Neuronal stem cell (in vitro differentiated cells): Measurements from ENCODE around the gene SDHB.
A peak's percentile ranks its signal among the peaks of the same experiment; 100 is the strongest.

ENCODE experiments used
- DNase-seq: peaks from one replicate; pipeline ENCODE4 v3.0.0-alpha.2; 2013; ENCODE audit warnings: low spot score
- H2AFZ ChIP-seq: one replicate; pipeline ENCODE4 v1.6.1; 2013; ENCODE audit warnings: mild to moderate bottlenecking, low read length, inconsistent platforms
- H2AK5ac ChIP-seq: 2 replicates; pipeline ENCODE4 v1.6.1; 2013; ENCODE audit warnings: low read depth, mild to moderate bottlenecking, inconsistent platforms, low read length, moderate library complexity, mixed read lengths
- H2BK120ac ChIP-seq: 2 replicates; pipeline ENCODE4 v1.6.1; 2013; ENCODE audit warnings: low read depth, mild to moderate bottlenecking, inconsistent platforms, low read length, moderate library complexity, mixed read lengths
- H2BK12ac ChIP-seq: one replicate; pipeline ENCODE4 v1.6.1; 2013; ENCODE audit warnings: low read length, inconsistent platforms
- H2BK15ac ChIP-seq: 2 replicates; pipeline ENCODE4 v1.6.1; 2013; ENCODE audit warnings: mild to moderate bottlenecking, low read length, inconsistent platforms, mixed read lengths
- H2BK5ac ChIP-seq: one replicate; pipeline ENCODE4 v1.6.1; 2013; ENCODE audit warnings: inconsistent platforms, mild to moderate bottlenecking, low read length, moderate library complexity
- H3K14ac ChIP-seq: one replicate; pipeline ENCODE4 v1.6.1; 2013; ENCODE audit warnings: low read length, inconsistent platforms
- H3K18ac ChIP-seq: 2 replicates; pipeline ENCODE4 v1.6.1; 2013; ENCODE audit warnings: low read length, inconsistent platforms
- H3K23ac ChIP-seq: 2 replicates; pipeline ENCODE4 v1.6.1; 2013; ENCODE audit warnings: low read depth, mild to moderate bottlenecking, mixed read lengths, low read length, inconsistent platforms; ENCODE audit not compliant: poor library complexity
- H3K27ac ChIP-seq: replicated peaks from 3 replicates; pipeline ENCODE4 v1.5.1; 2013; ENCODE audit warnings: low read length, inconsistent platforms
- H3K27me3 ChIP-seq, 3 experiments: 2 replicates each; pipeline ENCODE4 v1.6.1; 2013; ENCODE audit warnings: low read length in 3 of 3, mild to moderate bottlenecking in 2 of 3, inconsistent platforms in 1 of 3, low read depth in 1 of 3, mixed read lengths in 1 of 3, moderate library complexity in 1 of 3; ENCODE audit not compliant: control insufficient read depth in 3 of 3, insufficient read depth in 3 of 3
- H3K36me3 ChIP-seq, 2 donors: replicated peaks in 1 of 2; 2 replicates each; pipeline ENCODE4 v1.6.1; 2013; ENCODE audit warnings: low read length in 2 of 2; ENCODE audit not compliant: control insufficient read depth in 2 of 2, insufficient read depth in 2 of 2
- H3K4ac ChIP-seq: 2 replicates; pipeline ENCODE4 v1.6.1; 2013; ENCODE audit warnings: inconsistent platforms, mild to moderate bottlenecking, low read length, moderate library complexity
- H3K4me1 ChIP-seq, 2 donors: 1 replicate in 1 of 2; 2 replicates in 1 of 2; pipeline ENCODE4 v1.6.1; 2013; ENCODE audit warnings: low read length in 2 of 2, low read depth in 1 of 2; ENCODE audit not compliant: control insufficient read depth in 2 of 2, insufficient read depth in 1 of 2
- H3K4me2 ChIP-seq: one replicate; pipeline ENCODE4 v1.6.1; 2013; ENCODE audit warnings: mild to moderate bottlenecking, low read length, inconsistent platforms; ENCODE audit not compliant: insufficient read depth, poor library complexity, severe bottlenecking
- H3K4me3 ChIP-seq, 2 donors: 2 replicates each; pipeline ENCODE4 v1.5.1; 2013; ENCODE audit warnings: low read length in 2 of 2, mild to moderate bottlenecking in 2 of 2, inconsistent platforms in 1 of 2, moderate library complexity in 1 of 2
- H3K79me1 ChIP-seq: one replicate; pipeline ENCODE4 v1.6.1; 2013; ENCODE audit warnings: low read depth, mild to moderate bottlenecking, inconsistent platforms, low read length, moderate library complexity
- H3K9ac ChIP-seq: one replicate; pipeline ENCODE4 v1.6.1; 2013; ENCODE audit warnings: mild to moderate bottlenecking, low read depth, low read length, inconsistent platforms; ENCODE audit not compliant: poor library complexity
- H3K9me3 ChIP-seq, 2 donors: replicated peaks in 1 of 2; 2 replicates each; pipeline versions ENCODE3 to v1.6.1; 2013; ENCODE audit warnings: low read length in 2 of 2, mild to moderate bottlenecking in 2 of 2, inconsistent platforms in 1 of 2, low read depth in 1 of 2, mixed read lengths in 1 of 2, moderate library complexity in 1 of 2; ENCODE audit not compliant: control insufficient read depth in 2 of 2, insufficient read depth in 1 of 2
- H4K8ac ChIP-seq: one replicate; pipeline ENCODE4 v1.6.1; 2013; ENCODE audit warnings: low read depth, mild to moderate bottlenecking, inconsistent platforms, low read length, moderate library complexity
- H4K91ac ChIP-seq: one replicate; pipeline ENCODE4 v1.6.1; 2013; ENCODE audit warnings: low read length, low read depth, mild to moderate bottlenecking, inconsistent platforms; ENCODE audit not compliant: poor library complexity
- WGBS, 2 donors: extraction: QIAGEN DNeasy Blood & Tissue Kit; methylation state at CpG; one replicate each; pipeline ENCODE4 v1.1.7; 2013; ENCODE audit warnings: missing lambda C conversion rate in 2 of 2, mixed read lengths in 1 of 2; ENCODE audit not compliant: insufficient read length in 2 of 2, insufficient replicate concordance in 1 of 2; ENCODE audit errors: extremely low coverage in 2 of 2; 5-methylcytosine and 5-hydroxymethylcytosine counted together

SDHB gene

DNA sequence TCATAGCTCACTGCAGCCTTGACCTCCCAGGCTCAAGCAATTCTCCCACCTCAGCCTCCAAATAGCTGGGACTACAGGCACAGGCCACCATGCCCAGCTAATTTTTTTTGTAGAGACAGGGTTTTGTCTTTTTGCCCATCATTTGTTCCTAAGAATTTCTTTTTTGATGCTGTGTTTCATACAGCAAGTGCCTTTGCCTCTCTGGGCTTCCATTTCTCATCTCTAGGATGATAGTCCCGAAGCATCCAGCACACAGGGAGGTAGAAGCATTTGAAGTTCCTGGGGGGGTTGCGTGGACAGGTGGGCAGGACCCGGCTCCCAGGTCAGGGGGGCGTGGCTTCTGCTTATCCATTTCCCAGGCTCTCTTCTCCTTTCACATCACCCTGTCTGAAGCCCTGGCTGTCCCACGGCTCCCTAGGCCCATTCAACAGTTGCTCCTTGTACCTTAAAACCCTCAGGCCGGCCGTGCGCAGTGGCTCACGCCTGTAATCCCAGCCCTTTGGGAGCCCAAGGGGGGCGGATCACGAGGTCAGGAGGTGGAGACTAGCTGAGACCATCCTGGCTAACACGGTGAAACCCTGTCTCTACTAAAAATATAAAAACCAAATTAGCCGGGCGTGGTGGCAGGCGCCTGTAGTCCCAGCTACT lies 45.5 kb downstream of the SDHB start:
- H3K79me1 ChIP-seq = no peaks in the 10 kb centered on the region
- no peak overlapping the region for H3K4me3 ChIP-seq
- H4K91ac ChIP-seq = no peak overlapping the region
- no peak overlapping the region for H2BK15ac ChIP-seq
- H2AK5ac ChIP-seq = no peak overlapping the region
- peaks cover 11 to 15% of the 10 kb centered on the region in 2 donors for H3K4me1 ChIP-seq
- H3K9me3 ChIP-seq = no peaks in the 10 kb centered on the region
- H2BK12ac ChIP-seq = no peak overlapping the region
- no peak overlapping the region for H3K4ac ChIP-seq
- no CpG with 5 or more reads among the region's 15 CpGs for WGBS, 2 donors
- H4K8ac ChIP-seq = no peak overlapping the region
- H3K23ac ChIP-seq = no peak overlapping the region
- H3K27me3 ChIP-seq = peaks cover 0 to 3% (median 2%) of the 10 kb centered on the region in 3 experiments
- no peak overlapping the region for H3K27ac ChIP-seq
- no peak overlapping the region for H2BK120ac ChIP-seq
- no peak overlapping the region for H3K9ac ChIP-seq
- no peak overlapping the region for H2BK5ac ChIP-seq
- H3K14ac ChIP-seq = no peak overlapping the region
- no peak for DNase-seq
- no peak overlapping the region for H3K18ac ChIP-seq
- no peak overlapping the region for H3K4me2 ChIP-seq
- H2AFZ ChIP-seq = no peak overlapping the region
- peaks cover 10 to 18% of the 10 kb centered on the region in 2 donors for H3K36me3 ChIP-seq

DNA sequence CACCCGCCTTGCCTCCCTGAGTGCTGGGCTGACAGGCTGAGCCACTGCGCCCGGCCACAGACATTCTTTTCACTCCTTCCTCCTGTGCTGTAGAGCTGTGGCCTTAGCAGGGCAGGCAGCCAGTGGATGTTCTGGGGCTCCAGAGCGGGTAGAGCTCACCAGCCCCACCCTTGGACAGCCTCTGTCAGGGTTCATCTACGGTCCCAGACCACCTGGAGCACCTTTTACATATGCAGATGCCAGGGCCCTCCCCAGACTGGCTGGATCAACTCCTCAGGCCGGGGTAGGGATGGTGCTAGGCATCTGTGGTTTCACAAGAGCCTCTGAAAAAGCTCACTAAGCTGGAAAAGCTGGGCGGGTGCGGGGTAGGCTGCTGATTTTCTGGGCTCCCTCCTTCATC lies 46.7 kb downstream of the SDHB start:
- H3K14ac ChIP-seq = no peak overlapping the region
- no peak overlapping the region for H3K18ac ChIP-seq
- no peaks in the 10 kb centered on the region for H3K9me3 ChIP-seq
- H3K23ac ChIP-seq = no peak overlapping the region
- H2BK15ac ChIP-seq = no peak overlapping the region
- H2BK5ac ChIP-seq = no peak overlapping the region
- no peak overlapping the region for H2AFZ ChIP-seq
- peaks cover 2% of the 10 kb centered on the region for H3K79me1 ChIP-seq
- peaks cover 16 to 29% of the 10 kb centered on the region in 2 donors for H3K36me3 ChIP-seq
- peaks cover 6 to 7% of the 10 kb centered on the region in 2 donors for H3K4me1 ChIP-seq
- no peak overlapping the region for H3K4ac ChIP-seq
- no peak overlapping the region for H4K91ac ChIP-seq
- H4K8ac ChIP-seq = peak overlapping the region; percentile 82
- no peak overlapping the region for H3K4me2 ChIP-seq
- no peak overlapping the region for H3K27ac ChIP-seq
- DNase-seq = no peak
- peak overlapping the region; percentile 44 for H3K9ac ChIP-seq
- H2BK120ac ChIP-seq = no peak overlapping the region
- no peak overlapping the region for H2AK5ac ChIP-seq
- no peak overlapping the region for H3K4me3 ChIP-seq
- no CpG with 5 or more reads among the region's 8 CpGs for WGBS, 2 donors
- no peak overlapping the region for H2BK12ac ChIP-seq
- H3K27me3 ChIP-seq = peaks cover 0 to 2% (median 0%) of the 10 kb centered on the region in 3 experiments

DNA sequence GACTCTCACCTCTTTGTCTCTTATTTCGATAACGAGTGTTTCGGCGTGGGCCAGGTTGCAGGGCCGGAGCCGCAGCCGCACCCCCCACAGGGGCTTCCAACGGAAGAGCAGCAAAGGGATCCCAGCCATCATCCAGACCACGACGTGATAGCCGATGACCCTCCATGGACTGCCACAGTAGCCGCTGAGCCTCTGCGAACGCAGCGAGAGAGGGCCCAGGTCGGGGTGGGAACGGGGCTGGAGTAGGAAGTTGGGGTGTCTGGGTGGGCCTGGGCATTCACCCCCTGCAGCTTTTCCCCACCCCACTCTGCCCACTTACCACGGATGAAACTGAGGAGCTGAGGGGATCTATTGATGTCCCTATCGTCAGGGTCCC lies 48.5 kb downstream of the SDHB start:
- Histone ChIP-seq H3K23ac (no peak overlapping the region), H4K8ac (no peak overlapping the region), H2BK15ac (no peak overlapping the region), H3K14ac (peak overlapping the region; percentile 56), H3K27me3 (no peaks in the 10 kb centered on the region), H2AK5ac (no peak overlapping the region), H3K27ac (no peak overlapping the region), H4K91ac (no peak overlapping the region), H3K18ac (no peak overlapping the region), H3K4me2 (no peak overlapping the region), H3K36me3 (peaks cover 21 to 35% of the 10 kb centered on the region in 2 donors), H2BK120ac (no peak overlapping the region), H2BK5ac (peak overlapping the region; percentile 75), H3K9me3 (no peaks in the 10 kb centered on the region), H3K79me1 (peaks cover 2% of the 10 kb centered on the region), H3K4me3 (no peak overlapping the region), H2AFZ (no peak overlapping the region), H3K9ac (no peak overlapping the region), H2BK12ac (peak overlapping the region; percentile 73), H3K4ac (no peak overlapping the region), H3K4me1 (no peaks in the 10 kb centered on the region)
- no peak for DNase-seq
- WGBS, 2 donors = no CpG with 5 or more reads among the region's 19 CpGs

GRCh38 chr1:17004466-17005364 lies 49.1 kb downstream of the SDHB start:
- Histone ChIP-seq H2AK5ac (no peak overlapping the region), H3K4me1 (no peaks in the 10 kb centered on the region), H3K18ac (no peak overlapping the region), H3K4ac (no peak overlapping the region), H3K9me3 (no peaks in the 10 kb centered on the region), H4K8ac (no peak overlapping the region), H4K91ac (no peak overlapping the region), H2AFZ (no peak overlapping the region), H2BK5ac (peak overlapping the region; percentile 75), H3K23ac (no peak overlapping the region), H3K9ac (no peak overlapping the region), H3K4me2 (no peak overlapping the region), H2BK12ac (peak overlapping the region; percentile 73), H3K36me3 (peaks cover 22 to 35% of the 10 kb centered on the region in 2 donors), H3K27me3 (no peaks in the 10 kb centered on the region), H3K27ac (no peak overlapping the region), H3K14ac (no peak overlapping the region), H2BK15ac (no peak overlapping the region), H3K79me1 (peaks cover 2% of the 10 kb centered on the region), H2BK120ac (no peak overlapping the region), H3K4me3 (no peak overlapping the region)
- WGBS, 2 donors = no CpG with 5 or more reads among the region's 24 CpGs
- no peak for DNase-seq
